Esophagus squamous epithelium (tissue), 5 donors: ENCODE data around the gene SOCS6. TPM values are rescaled to one million over a fixed set of nuclear protein-coding genes. Genes with fewer than 3 reads are reported as not detected.

ENCODE experiments used
- DNase-seq: peaks from one replicate; lab custom pipeline; 2025; lab: John Stamatoyannopoulos, UW
- H3K27ac ChIP-seq, 4 donors: fragments of 200-600 bp; sonication (generic); one replicate each; pipeline ENCODE4 v1.5.1; 2016 to 2019; ENCODE audit warnings: mild to moderate bottlenecking in 1 of 4
- H3K27me3 ChIP-seq, 4 donors: fragments of 200-600 bp; sonication (generic); 1 replicate in 3 of 4; 2 replicates in 1 of 4; pipeline versions ENCODE4 v1.5.1 to v1.6.0; 2017 to 2021; ENCODE audit warnings: antibody characterized with exemption in 1 of 4
- H3K36me3 ChIP-seq, 3 donors: fragments of 200-600 bp; sonication (generic); one replicate each; pipeline ENCODE4 v1.5.1; 2016 to 2019
- H3K4me1 ChIP-seq, 3 donors: fragments of 200-600 bp; sonication (generic); one replicate each; pipeline ENCODE4 v1.5.1; 2017 to 2019
- H3K4me3 ChIP-seq, 4 donors: fragments of 200-600 bp; sonication (generic); 1 replicate in 3 of 4; 2 replicates in 1 of 4; pipeline ENCODE4 v1.5.1; 2016 to 2019; ENCODE audit warnings: mild to moderate bottlenecking in 2 of 4, moderate library complexity in 1 of 4
- H3K9me3 ChIP-seq, 3 donors: fragments of 200-600 bp; sonication (generic); one replicate each; pipeline ENCODE4 v1.5.1; 2016 to 2019
- CTCF ChIP-seq, 6 experiments: fragments of 450-650 bp in 4 of 6; fragments of 200-600 bp in 2 of 6; sonication (generic) in 2 of 6; IDR thresholded peaks; one replicate each; pipeline ENCODE4 v1.5.1; 2016 to 2019; ENCODE audit warnings: antibody characterized with exemption in 6 of 6, mild to moderate bottlenecking in 4 of 6, moderate library complexity in 4 of 6
- POLR2A ChIP-seq, 4 donors: fragments of 450-650 bp; IDR thresholded peaks; one replicate each; pipeline ENCODE4 v1.6.1; 2017; ENCODE audit warnings: antibody characterized with exemption in 4 of 4, mild to moderate bottlenecking in 4 of 4, moderate library complexity in 3 of 4
- WGBS, 2 donors: methylation state at CpG; one replicate each; pipeline ENCODE4 v1.1.5; 2018; 5-methylcytosine and 5-hydroxymethylcytosine counted together
- intact Hi-C: fragments of 100-400 bp; cut with DNase I; formaldehyde crosslinking; loops from one replicate; pipeline ENCODE4 v1.15.0; 2022
- total RNA-seq, 4 donors: library from RNA; depleted of rRNA; stranded (reverse); fragments of >200 nt; gene quantifications; one replicate each; pipeline ENCODE4 v1.1.0, GENCODE V29; 2016
- donor health status: DM: yes; HTN: yes; CAD: no.

SOCS6 gene
- total RNA-seq, 4 donors from 2014 or later, result 18.8 to 23.2 (median 19.9) TPM

GRCh38 chr18:70372450-70373041, 83.7 kb downstream of the SOCS6 start:
- Histone ChIP-seq H3K36me3 (no peaks in the 10 kb centered on the region), H3K4me3 (no peak overlapping the region), H3K27me3 (no peaks in the 10 kb centered on the region), H3K9me3 (no peaks in the 10 kb centered on the region), H3K27ac (no peak overlapping the region), H3K4me1 (peaks cover 0 to 3% (median 0%) of the 10 kb centered on the region in 3 donors)
- no peak for TF ChIP-seq CTCF (IDR thresholded peaks at IDR 0.05)
- TF ChIP-seq POLR2A (IDR thresholded peaks at IDR 0.05), result no peak
- intact Hi-C loops, result no loop called here
- no peak for DNase-seq
- WGBS, 2 donors, result 70 to 76% methylated on average over 2 of the region's 2 CpGs

GRCh38 chr18:70373042-70373519, 84.2 kb downstream of the SOCS6 start:
- WGBS, 2 donors, result 35 to 38% methylated on average over 5 of the region's 5 CpGs
- intact Hi-C loops, result no loop called here

GRCh38 chr18:70374154-70374553, 85.3 kb downstream of the SOCS6 start:
- no peaks in the 10 kb centered on the region for H3K36me3 ChIP-seq
- TF ChIP-seq CTCF (IDR thresholded peaks at IDR 0.05), result no peak
- TF ChIP-seq POLR2A (IDR thresholded peaks at IDR 0.05), result no peak
- H3K27me3 ChIP-seq, result no peaks in the 10 kb centered on the region
- no peak for DNase-seq
- WGBS, 2 donors, result 90 to 100% methylated on average over 1 to 2 of the region's 2 CpGs
- H3K27ac ChIP-seq, result no peak overlapping the region
- no peaks in the 10 kb centered on the region for H3K9me3 ChIP-seq
- H3K4me3 ChIP-seq, result no peak overlapping the region
- intact Hi-C loops, result no loop called here
- peaks cover 0 to 3% (median 0%) of the 10 kb centered on the region in 3 donors for H3K4me1 ChIP-seq

More at GRCh38 chr18:70373042-70373519, 84.2 kb downstream of the SOCS6 start:
- Histone ChIP-seq H3K36me3 (no peaks in the 10 kb centered on the region), H3K27ac (no peak overlapping the region), H3K4me3 (no peak overlapping the region), H3K9me3 (no peaks in the 10 kb centered on the region), H3K27me3 (no peaks in the 10 kb centered on the region), H3K4me1 (peaks cover 0 to 3% (median 0%) of the 10 kb centered on the region in 3 donors)
- no peak for TF ChIP-seq POLR2A (IDR thresholded peaks at IDR 0.05)
- no peak for TF ChIP-seq CTCF (IDR thresholded peaks at IDR 0.05)
- no peak for DNase-seq

GRCh38 chr18:70376137-70376913, 87.5 kb downstream of the SOCS6 start:
- Histone ChIP-seq H3K36me3 (no peaks in the 10 kb centered on the region), H3K4me3 (no peak overlapping the region), H3K9me3 (no peaks in the 10 kb centered on the region), H3K27ac (no peak overlapping the region), H3K27me3 (no peaks in the 10 kb centered on the region), H3K4me1 (peaks cover 0 to 6% (median 0%) of the 10 kb centered on the region in 3 donors)
- TF ChIP-seq POLR2A (IDR thresholded peaks at IDR 0.05) (no peak), CTCF (IDR thresholded peaks at IDR 0.05) (no peak)
- 91 to 92% methylated on average over 9 to 15 of the region's 15 CpGs for WGBS, 2 donors
- DNase-seq, result no peak
- intact Hi-C loops, result no loop called here

GRCh38 chr18:70376914-70377258, 88.0 kb downstream of the SOCS6 start:
- intact Hi-C loops, result no loop called here
- no peak for DNase-seq
- no peaks in the 10 kb centered on the region for H3K9me3 ChIP-seq
- 63 to 73% methylated on average over 4 of the region's 4 CpGs for whole genome bisulfite sequencing, 2 donors
- TF ChIP-seq POLR2A (IDR thresholded peaks at IDR 0.05) (no peak), CTCF (IDR thresholded peaks at IDR 0.05) (no peak)
- peaks cover 0 to 12% (median 3%) of the 10 kb centered on the region in 3 donors for H3K4me1 ChIP-seq
- H3K36me3 ChIP-seq, result no peaks in the 10 kb centered on the region
- no peak overlapping the region for H3K4me3 ChIP-seq
- no peaks in the 10 kb centered on the region for H3K27me3 ChIP-seq
- no peak overlapping the region for H3K27ac ChIP-seq
